PC-3 (cell line): ENCODE measurements around the gene CDK5RAP2. TPM values are rescaled to one million over a fixed set of nuclear protein-coding genes. Genes with fewer than 3 reads are reported as not detected.

Experiments
- ATAC-seq: fragments of 200-7000 bp; cut with Tn5 transposase; 2 replicates; pipeline ENCODE4 v1.9.1; 2020; ENCODE audit warnings: mild to moderate bottlenecking, moderate library complexity
- BruUV-seq: library from RNA; stranded (reverse); fragments of 400-500 nt; replicated peaks from 2 replicates; lab custom pipeline; 2021; lab: Mats Ljungman, UMichigan
- CTCF ChIA-PET: fragments of 300-600 bp; sonication (Branson Sonifier 250); formaldehyde crosslinking; loops from one replicate; lab custom pipeline; 2022; ENCODE audit warnings: antibody characterized with exemption; lab: Charles Lee
- POLR2A ChIA-PET: fragments of 300-600 bp; sonication (Branson Sonifier 250); formaldehyde crosslinking; loops from one replicate; lab custom pipeline; 2022; ENCODE audit warnings: antibody characterized with exemption; ENCODE audit not compliant: unreplicated experiment; lab: Charles Lee
- DNase-seq: peaks from one replicate; pipeline ENCODE4 v3.0.0-alpha.2; 2015
- H2AFZ ChIP-seq: fragments of 300-600 bp; sonication (generic); 2 replicates; pipeline ENCODE4 v1.6.0; 2016; ENCODE audit warnings: antibody characterized with exemption, low read length
- H3F3A ChIP-seq: fragments of 300-600 bp; sonication (generic); one replicate; pipeline ENCODE4 v1.6.0; 2017; ENCODE audit warnings: antibody characterized with exemption, low read length, control low read depth, mild to moderate bottlenecking; ENCODE audit not compliant: unreplicated experiment
- H3K27ac ChIP-seq: fragments of 300-600 bp; sonication (generic); 2 replicates; pipeline ENCODE4 v1.5.1; 2016; ENCODE audit warnings: mild to moderate bottlenecking, low read length
- H3K27me3 ChIP-seq: fragments of 300-600 bp; sonication (generic); 2 replicates; pipeline ENCODE4 v1.6.1; 2016; ENCODE audit warnings: low read length, mixed read lengths
- H3K36me3 ChIP-seq: fragments of 300-600 bp; sonication (generic); 2 replicates; pipeline ENCODE4 v1.6.1; 2016; ENCODE audit warnings: low read depth, mixed run types, low read length, mixed read lengths
- H3K4me1 ChIP-seq: fragments of 300-600 bp; sonication (generic); 2 replicates; pipeline ENCODE4 v1.5.1; 2016; ENCODE audit warnings: low read length; ENCODE audit not compliant: insufficient read depth
- H3K4me2 ChIP-seq: fragments of 300-600 bp; sonication (generic); 2 replicates; pipeline ENCODE4 v1.6.0; 2016; ENCODE audit warnings: low read length
- H3K4me3 ChIP-seq: fragments of 300-600 bp; sonication (generic); 2 replicates; pipeline ENCODE4 v1.5.1; 2016; ENCODE audit warnings: mild to moderate bottlenecking, low read length, mixed read lengths
- H3K79me2 ChIP-seq: fragments of 300-600 bp; sonication (generic); 2 replicates; pipeline ENCODE4 v1.6.1; 2017; ENCODE audit warnings: low read length, mixed read lengths
- H3K9ac ChIP-seq: fragments of 300-600 bp; sonication (generic); 2 replicates; pipeline ENCODE4 v1.6.0; 2016; ENCODE audit warnings: mild to moderate bottlenecking, low read length
- H3K9me2 ChIP-seq: fragments of 300-600 bp; sonication (generic); replicated peaks from 2 replicates; pipeline ENCODE4 v1.6.1; 2016; ENCODE audit warnings: mixed run types, low read length, mixed read lengths
- H3K9me3 ChIP-seq: fragments of 300-600 bp; sonication (generic); 2 replicates; pipeline ENCODE4 v1.6.1; 2016; ENCODE audit warnings: low read length, mixed read lengths
- H4K20me1 ChIP-seq: fragments of 300-600 bp; sonication (generic); 2 replicates; pipeline ENCODE4 v1.6.1; 2016; ENCODE audit warnings: low read length, mixed read lengths
- CTCF ChIP-seq: fragments of 300-600 bp; sonication (generic); conservative IDR thresholded peaks from 2 replicates; pipeline ENCODE4 v1.5.1; 2017; ENCODE audit warnings: antibody characterized with exemption, low read depth, mild to moderate bottlenecking, low read length
- EZH2 ChIP-seq: fragments of 300-600 bp; sonication (generic); IDR thresholded peaks from one replicate; pipeline ENCODE4 v1.6.1; 2017; ENCODE audit warnings: antibody characterized with exemption, mild to moderate bottlenecking, low read length; ENCODE audit not compliant: unreplicated experiment
- EZH2phosphoT487 ChIP-seq: fragments of 300-600 bp; sonication (generic); IDR thresholded peaks from 2 replicates; pipeline ENCODE4 v1.6.1; 2018; ENCODE audit warnings: mild to moderate bottlenecking, antibody characterized with exemption, low read length, borderline replicate concordance
- intact Hi-C: fragments of 100-400 bp; cut with micrococcal nuclease; formaldehyde crosslinking; loops from 2 replicates; pipeline ENCODE4 v1.9.0; 2023
- total RNA-seq: library from RNA; depleted of rRNA; stranded (reverse); fragments of >200 nt; gene quantifications from 2 replicates; pipeline ENCODE4 v1.2.3, GENCODE V29; 2014

The CDK5RAP2 gene
- total RNA-seq, 1 experiment from 2014 or later = 37.4 TPM

GRCh38 chr9:120628207-120628924 lies 48.4 kb upstream of the CDK5RAP2 start:
- no peak overlapping the region for H3K4me2 ChIP-seq
- ATAC-seq = peak; percentile 60
- H3F3A ChIP-seq = no peaks in the 10 kb centered on the region
- H3K9ac ChIP-seq = no peak overlapping the region
- H3K79me2 ChIP-seq = no peaks in the 10 kb centered on the region
- H3K4me1 ChIP-seq = 0 out of 2 replicates have a peak, but pooled peaks cover 5% of the 10 kb centered on the region
- no peaks in the 10 kb centered on the region for H3K9me3 ChIP-seq
- peak overlapping the region; percentile 34; the same call in 1 of the 2 replicates for H3K27ac ChIP-seq
- H3K4me3 ChIP-seq = no peak overlapping the region
- H4K20me1 ChIP-seq = no peaks in the 10 kb centered on the region
- H3K36me3 ChIP-seq = no peaks in the 10 kb centered on the region
- BruUV-seq = no TSS peak
- no peaks in the 10 kb centered on the region for H3K9me2 ChIP-seq
- ChIA-PET POLR2A (interaction anchor here (0.5 kb wide), 1 partner anchor 514 kb away, joined by 3 read pairs; no protein-coding TSS in a partner anchor), CTCF (interaction anchor here (0.6 kb wide), 3 partner anchors 8 to 89 kb away, joined by 3 to 6 read pairs (median 5); no protein-coding TSS in a partner anchor)
- no peak for TF ChIP-seq CTCF
- no peak for TF ChIP-seq EZH2phosphoT487
- no peak for TF ChIP-seq EZH2
- DNase-seq = no peak
- H2AFZ ChIP-seq = no peak overlapping the region
- H3K27me3 ChIP-seq = no peaks in the 10 kb centered on the region
- intact Hi-C loops = no loop called here

GRCh38 chr9:120627073-120627472 lies 47.1 kb upstream of the CDK5RAP2 start:
- Histone ChIP-seq H3K27ac (no peak overlapping the region), H3K9me2 (no peaks in the 10 kb centered on the region), H3K4me3 (no peak overlapping the region), H3K79me2 (no peaks in the 10 kb centered on the region), H3K4me2 (no peak overlapping the region), H2AFZ (no peak overlapping the region), H3K36me3 (no peaks in the 10 kb centered on the region), H3K4me1 (0 out of 2 replicates have a peak, but pooled peaks cover 5% of the 10 kb centered on the region), H3K27me3 (no peaks in the 10 kb centered on the region), H3K9ac (no peak overlapping the region), H4K20me1 (no peaks in the 10 kb centered on the region), H3F3A (no peaks in the 10 kb centered on the region), H3K9me3 (no peaks in the 10 kb centered on the region)
- BruUV-seq = no TSS peak
- ATAC-seq (no peak), DNase-seq (no peak)
- POLR2A ChIA-PET = no interaction called here
- TF ChIP-seq CTCF (no peak), EZH2 (no peak), EZH2phosphoT487 (no peak)
- intact Hi-C loops = no loop called here
- CTCF ChIA-PET = no interaction called here

- ChIA-PET CTCF (no interaction called here), POLR2A (no interaction called here)
- H2AFZ ChIP-seq = no peak overlapping the region
- H3K9me2 ChIP-seq = no peaks in the 10 kb centered on the region
- H3K9ac ChIP-seq = no peak overlapping the region
- H4K20me1 ChIP-seq = no peaks in the 10 kb centered on the region
- no peak overlapping the region for H3K27ac ChIP-seq
- H3K27me3 ChIP-seq = no peaks in the 10 kb centered on the region
- no peak overlapping the region for H3K4me2 ChIP-seq
- BruUV-seq = no TSS peak
- no peak for TF ChIP-seq CTCF
- TF ChIP-seq EZH2 = no peak
- no peak for TF ChIP-seq EZH2phosphoT487
- H3K79me2 ChIP-seq = no peaks in the 10 kb centered on the region
- no peak for DNase-seq
- 0 out of 2 replicates have a peak, but pooled peaks cover 5% of the 10 kb centered on the region for H3K4me1 ChIP-seq
- H3K4me3 ChIP-seq = no peak overlapping the region
- no peaks in the 10 kb centered on the region for H3K36me3 ChIP-seq
- H3K9me3 ChIP-seq = no peaks in the 10 kb centered on the region
- H3F3A ChIP-seq = no peaks in the 10 kb centered on the region
- no peak for ATAC-seq
- intact Hi-C loops = no loop called here
These were observed 46.5 kb upstream of the CDK5RAP2 start for GRCh38 chr9:120626512-120626911.
